ENCODE results near the gene RGS4. TPM values are rescaled to one million over a fixed set of nuclear protein-coding genes. Genes with fewer than 3 reads are reported as not detected.

Gene RGS4
- total RNA-seq, 1 donor from 2014 or later = 1.4 TPM

GRCh38 chr1:163104385-163105099 lies 35.4 kb downstream of the RGS4 start:
- no peak for DNase-seq

GRCh38 chr1:163106364-163106987 lies 37.3 kb downstream of the RGS4 start:
- no peak for DNase-seq

GRCh38 chr1:163107655-163108054 lies 38.5 kb downstream of the RGS4 start:
- DNase-seq = no peak

- no peak for DNase-seq
These were observed 46.7 kb downstream of the RGS4 start for GRCh38 chr1:163115887-163116286.

- DNase-seq = no peak
These were observed 50.5 kb downstream of the RGS4 start for GRCh38 chr1:163119707-163120106.

- no peak for DNase-seq
These were observed 51.2 kb downstream of the RGS4 start for GRCh38 chr1:163120372-163120771.

GRCh38 chr1:163124812-163125211 lies 55.7 kb downstream of the RGS4 start:
- DNase-seq = no peak

Other genes starting within 250 kb of the RGS4 start
- 0.49 TPM for gene CCDC190, start 208.2 kb upstream of the RGS4 start, total RNA-seq
- 20.6 TPM for gene RGS5, start 133.6 kb downstream of the RGS4 start, total RNA-seq

Data from skin of body (tissue), 2 donors.